ENCODE measurements around the gene MAGI2. TPM values are rescaled to one million over a fixed set of nuclear protein-coding genes. Genes with fewer than 3 reads are reported as not detected.

The MAGI2 gene
- total and polyA plus RNA-seq, 2 experiments from 2014 or later: 10.4 to 26.4 TPM

DNA sequence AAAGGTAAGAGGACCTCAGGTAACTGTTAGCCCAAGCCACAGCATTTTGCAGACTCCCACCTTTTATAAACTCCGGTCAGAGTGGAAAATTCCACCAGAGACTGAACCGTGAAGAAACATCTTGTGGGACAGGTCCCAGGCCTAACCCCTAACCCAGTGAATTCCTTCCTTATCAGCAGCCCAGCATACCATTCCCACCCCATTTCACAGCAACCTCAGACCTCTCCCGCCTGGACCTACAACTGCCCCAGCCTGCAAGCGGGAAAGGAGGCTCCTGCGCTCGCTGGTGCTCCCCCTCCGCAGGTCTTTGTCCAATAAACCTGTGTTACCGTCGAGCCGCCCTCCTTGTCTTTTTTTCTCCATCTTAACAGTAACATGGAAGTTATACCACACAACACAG lies 736.6 kb downstream of the MAGI2 start:
- TF ChIP-seq, protein P1, sequence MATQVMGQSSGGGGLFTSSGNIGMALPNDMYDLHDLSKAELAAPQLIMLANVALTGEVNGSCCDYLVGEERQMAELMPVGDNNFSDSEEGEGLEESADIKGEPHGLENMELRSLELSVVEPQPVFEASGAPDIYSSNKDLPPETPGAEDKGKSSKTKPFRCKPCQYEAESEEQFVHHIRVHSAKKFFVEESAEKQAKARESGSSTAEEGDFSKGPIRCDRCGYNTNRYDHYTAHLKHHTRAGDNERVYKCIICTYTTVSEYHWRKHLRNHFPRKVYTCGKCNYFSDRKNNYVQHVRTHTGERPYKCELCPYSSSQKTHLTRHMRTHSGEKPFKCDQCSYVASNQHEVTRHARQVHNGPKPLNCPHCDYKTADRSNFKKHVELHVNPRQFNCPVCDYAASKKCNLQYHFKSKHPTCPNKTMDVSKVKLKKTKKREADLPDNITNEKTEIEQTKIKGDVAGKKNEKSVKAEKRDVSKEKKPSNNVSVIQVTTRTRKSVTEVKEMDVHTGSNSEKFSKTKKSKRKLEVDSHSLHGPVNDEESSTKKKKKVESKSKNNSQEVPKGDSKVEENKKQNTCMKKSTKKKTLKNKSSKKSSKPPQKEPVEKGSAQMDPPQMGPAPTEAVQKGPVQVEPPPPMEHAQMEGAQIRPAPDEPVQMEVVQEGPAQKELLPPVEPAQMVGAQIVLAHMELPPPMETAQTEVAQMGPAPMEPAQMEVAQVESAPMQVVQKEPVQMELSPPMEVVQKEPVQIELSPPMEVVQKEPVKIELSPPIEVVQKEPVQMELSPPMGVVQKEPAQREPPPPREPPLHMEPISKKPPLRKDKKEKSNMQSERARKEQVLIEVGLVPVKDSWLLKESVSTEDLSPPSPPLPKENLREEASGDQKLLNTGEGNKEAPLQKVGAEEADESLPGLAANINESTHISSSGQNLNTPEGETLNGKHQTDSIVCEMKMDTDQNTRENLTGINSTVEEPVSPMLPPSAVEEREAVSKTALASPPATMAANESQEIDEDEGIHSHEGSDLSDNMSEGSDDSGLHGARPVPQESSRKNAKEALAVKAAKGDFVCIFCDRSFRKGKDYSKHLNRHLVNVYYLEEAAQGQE (IDR thresholded peaks at IDR 0.05; ENCODE audit: unreplicated experiment): no peak
- TF ChIP-seq, protein P2, sequence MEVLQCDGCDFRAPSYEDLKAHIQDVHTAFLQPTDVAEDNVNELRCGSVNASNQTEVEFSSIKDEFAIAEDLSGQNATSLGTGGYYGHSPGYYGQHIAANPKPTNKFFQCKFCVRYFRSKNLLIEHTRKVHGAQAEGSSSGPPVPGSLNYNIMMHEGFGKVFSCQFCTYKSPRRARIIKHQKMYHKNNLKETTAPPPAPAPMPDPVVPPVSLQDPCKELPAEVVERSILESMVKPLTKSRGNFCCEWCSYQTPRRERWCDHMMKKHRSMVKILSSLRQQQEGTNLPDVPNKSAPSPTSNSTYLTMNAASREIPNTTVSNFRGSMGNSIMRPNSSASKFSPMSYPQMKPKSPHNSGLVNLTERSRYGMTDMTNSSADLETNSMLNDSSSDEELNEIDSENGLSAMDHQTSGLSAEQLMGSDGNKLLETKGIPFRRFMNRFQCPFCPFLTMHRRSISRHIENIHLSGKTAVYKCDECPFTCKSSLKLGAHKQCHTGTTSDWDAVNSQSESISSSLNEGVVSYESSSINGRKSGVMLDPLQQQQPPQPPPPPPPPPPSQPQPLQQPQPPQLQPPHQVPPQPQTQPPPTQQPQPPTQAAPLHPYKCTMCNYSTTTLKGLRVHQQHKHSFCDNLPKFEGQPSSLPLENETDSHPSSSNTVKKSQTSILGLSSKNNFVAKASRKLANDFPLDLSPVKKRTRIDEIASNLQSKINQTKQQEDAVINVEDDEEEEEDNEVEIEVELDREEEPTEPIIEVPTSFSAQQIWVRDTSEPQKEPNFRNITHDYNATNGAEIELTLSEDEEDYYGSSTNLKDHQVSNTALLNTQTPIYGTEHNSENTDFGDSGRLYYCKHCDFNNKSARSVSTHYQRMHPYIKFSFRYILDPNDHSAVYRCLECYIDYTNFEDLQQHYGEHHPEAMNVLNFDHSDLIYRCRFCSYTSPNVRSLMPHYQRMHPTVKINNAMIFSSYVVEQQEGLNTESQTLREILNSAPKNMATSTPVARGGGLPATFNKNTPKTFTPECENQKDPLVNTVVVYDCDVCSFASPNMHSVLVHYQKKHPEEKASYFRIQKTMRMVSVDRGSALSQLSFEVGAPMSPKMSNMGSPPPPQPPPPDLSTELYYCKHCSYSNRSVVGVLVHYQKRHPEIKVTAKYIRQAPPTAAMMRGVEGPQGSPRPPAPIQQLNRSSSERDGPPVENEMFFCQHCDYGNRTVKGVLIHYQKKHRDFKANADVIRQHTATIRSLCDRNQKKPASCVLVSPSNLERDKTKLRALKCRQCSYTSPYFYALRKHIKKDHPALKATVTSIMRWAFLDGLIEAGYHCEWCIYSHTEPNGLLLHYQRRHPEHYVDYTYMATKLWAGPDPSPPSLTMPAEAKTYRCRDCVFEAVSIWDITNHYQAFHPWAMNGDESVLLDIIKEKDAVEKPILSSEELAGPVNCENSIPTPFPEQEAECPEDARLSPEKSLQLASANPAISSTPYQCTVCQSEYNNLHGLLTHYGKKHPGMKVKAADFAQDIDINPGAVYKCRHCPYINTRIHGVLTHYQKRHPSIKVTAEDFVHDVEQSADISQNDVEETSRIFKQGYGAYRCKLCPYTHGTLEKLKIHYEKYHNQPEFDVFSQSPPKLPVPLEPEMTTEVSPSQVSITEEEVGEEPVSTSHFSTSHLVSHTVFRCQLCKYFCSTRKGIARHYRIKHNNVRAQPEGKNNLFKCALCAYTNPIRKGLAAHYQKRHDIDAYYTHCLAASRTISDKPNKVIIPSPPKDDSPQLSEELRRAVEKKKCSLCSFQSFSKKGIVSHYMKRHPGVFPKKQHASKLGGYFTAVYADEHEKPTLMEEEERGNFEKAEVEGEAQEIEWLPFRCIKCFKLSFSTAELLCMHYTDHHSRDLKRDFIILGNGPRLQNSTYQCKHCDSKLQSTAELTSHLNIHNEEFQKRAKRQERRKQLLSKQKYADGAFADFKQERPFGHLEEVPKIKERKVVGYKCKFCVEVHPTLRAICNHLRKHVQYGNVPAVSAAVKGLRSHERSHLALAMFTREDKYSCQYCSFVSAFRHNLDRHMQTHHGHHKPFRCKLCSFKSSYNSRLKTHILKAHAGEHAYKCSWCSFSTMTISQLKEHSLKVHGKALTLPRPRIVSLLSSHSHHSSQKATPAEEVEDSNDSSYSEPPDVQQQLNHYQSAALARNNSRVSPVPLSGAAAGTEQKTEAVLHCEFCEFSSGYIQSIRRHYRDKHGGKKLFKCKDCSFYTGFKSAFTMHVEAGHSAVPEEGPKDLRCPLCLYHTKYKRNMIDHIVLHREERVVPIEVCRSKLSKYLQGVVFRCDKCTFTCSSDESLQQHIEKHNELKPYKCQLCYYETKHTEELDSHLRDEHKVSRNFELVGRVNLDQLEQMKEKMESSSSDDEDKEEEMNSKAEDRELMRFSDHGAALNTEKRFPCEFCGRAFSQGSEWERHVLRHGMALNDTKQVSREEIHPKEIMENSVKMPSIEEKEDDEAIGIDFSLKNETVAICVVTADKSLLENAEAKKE (CRISPR knock-in tag; IDR thresholded peaks at IDR 0.05): no peak
- TF ChIP-seq ZNF331 (CRISPR knock-in tag; IDR thresholded peaks at IDR 0.05; ENCODE audit: low read depth): no peak
- TF ChIP-seq ZNF114 (CRISPR knock-in tag; IDR thresholded peaks at IDR 0.05): no peak
- TF ChIP-seq EZH2phosphoT487 (IDR thresholded peaks at IDR 0.05; ENCODE audit: unreplicated experiment): no peak
- TF ChIP-seq CREB1 (CRISPR knock-in tag; IDR thresholded peaks at IDR 0.05; ENCODE audit: low read depth): no peak
- TF ChIP-seq, protein P3, sequence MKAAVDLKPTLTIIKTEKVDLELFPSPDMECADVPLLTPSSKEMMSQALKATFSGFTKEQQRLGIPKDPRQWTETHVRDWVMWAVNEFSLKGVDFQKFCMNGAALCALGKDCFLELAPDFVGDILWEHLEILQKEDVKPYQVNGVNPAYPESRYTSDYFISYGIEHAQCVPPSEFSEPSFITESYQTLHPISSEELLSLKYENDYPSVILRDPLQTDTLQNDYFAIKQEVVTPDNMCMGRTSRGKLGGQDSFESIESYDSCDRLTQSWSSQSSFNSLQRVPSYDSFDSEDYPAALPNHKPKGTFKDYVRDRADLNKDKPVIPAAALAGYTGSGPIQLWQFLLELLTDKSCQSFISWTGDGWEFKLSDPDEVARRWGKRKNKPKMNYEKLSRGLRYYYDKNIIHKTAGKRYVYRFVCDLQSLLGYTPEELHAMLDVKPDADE (IDR thresholded peaks at IDR 0.05): no peak
- TF ChIP-seq STAT1 (IDR thresholded peaks at IDR 0.05; ENCODE audit: unreplicated experiment): no peak
- no peak for TF ChIP-seq POLR2AphosphoS5 (IDR thresholded peaks at IDR 0.05; ENCODE audit: low read depth)
- no peak for TF ChIP-seq JUNB (IDR thresholded peaks at IDR 0.05; ENCODE audit: unreplicated experiment)
- TF ChIP-seq, protein P4, sequence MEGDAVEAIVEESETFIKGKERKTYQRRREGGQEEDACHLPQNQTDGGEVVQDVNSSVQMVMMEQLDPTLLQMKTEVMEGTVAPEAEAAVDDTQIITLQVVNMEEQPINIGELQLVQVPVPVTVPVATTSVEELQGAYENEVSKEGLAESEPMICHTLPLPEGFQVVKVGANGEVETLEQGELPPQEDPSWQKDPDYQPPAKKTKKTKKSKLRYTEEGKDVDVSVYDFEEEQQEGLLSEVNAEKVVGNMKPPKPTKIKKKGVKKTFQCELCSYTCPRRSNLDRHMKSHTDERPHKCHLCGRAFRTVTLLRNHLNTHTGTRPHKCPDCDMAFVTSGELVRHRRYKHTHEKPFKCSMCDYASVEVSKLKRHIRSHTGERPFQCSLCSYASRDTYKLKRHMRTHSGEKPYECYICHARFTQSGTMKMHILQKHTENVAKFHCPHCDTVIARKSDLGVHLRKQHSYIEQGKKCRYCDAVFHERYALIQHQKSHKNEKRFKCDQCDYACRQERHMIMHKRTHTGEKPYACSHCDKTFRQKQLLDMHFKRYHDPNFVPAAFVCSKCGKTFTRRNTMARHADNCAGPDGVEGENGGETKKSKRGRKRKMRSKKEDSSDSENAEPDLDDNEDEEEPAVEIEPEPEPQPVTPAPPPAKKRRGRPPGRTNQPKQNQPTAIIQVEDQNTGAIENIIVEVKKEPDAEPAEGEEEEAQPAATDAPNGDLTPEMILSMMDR (conservative IDR thresholded peaks at IDR 0.05; ENCODE audit: low read depth in 2 of 2): no peak
- TF ChIP-seq EZH2 (IDR thresholded peaks at IDR 0.05; ENCODE audit: low read depth, unreplicated experiment): no peak
- TF ChIP-seq NANOG (IDR thresholded peaks at IDR 0.05; ENCODE audit: borderline replicate concordance): no peak
- H3K36me3 Mint-ChIP-seq (ENCODE audit: low read depth): no peaks in the 10 kb centered on the region
- H3K4me2 ChIP-seq: no peak overlapping the region
- H3K9me3 Mint-ChIP-seq: no peaks in the 10 kb centered on the region
- H3K79me2 ChIP-seq (replicated peaks; ENCODE audit: insufficient read depth): peaks cover 13% of the 10 kb centered on the region
- H4K20me1 ChIP-seq (replicated peaks; ENCODE audit: insufficient read depth): no peaks in the 10 kb centered on the region
- peaks cover 38% of the 10 kb centered on the region for H3K4me1 Mint-ChIP-seq
- DNase-seq (ENCODE audit: low spot score) (peak; percentile 52), ATAC-seq (peak; percentile 96)
- H3K27me3 ChIP-seq (ENCODE audit: insufficient read depth): no peaks in the 10 kb centered on the region
- no peak overlapping the region for H2AFZ ChIP-seq
- no peak overlapping the region for H3K27ac ChIP-seq (ENCODE audit: low read depth)
- H3K4me3 Mint-ChIP-seq: no peak overlapping the region
- peak overlapping the region; percentile 51 for H3K27ac Mint-ChIP-seq
- no peaks in the 10 kb centered on the region for H3F3A ChIP-seq (replicated peaks; ENCODE audit: low read depth)
- no peaks in the 10 kb centered on the region for H3K36me3 ChIP-seq (ENCODE audit: insufficient read depth)
- H3K4me3 ChIP-seq: no peak overlapping the region
- H3K9me2 ChIP-seq (ENCODE audit: insufficient read depth): no peaks in the 10 kb centered on the region
- peaks cover 40% of the 10 kb centered on the region for H3K4me1 ChIP-seq (ENCODE audit: insufficient read depth)
- H3K27me3 Mint-ChIP-seq (ENCODE audit: insufficient read depth, low read depth, poor library complexity): no peaks in the 10 kb centered on the region
